ENCODE results near the gene PIM3.

The PIM3 gene

DNA sequence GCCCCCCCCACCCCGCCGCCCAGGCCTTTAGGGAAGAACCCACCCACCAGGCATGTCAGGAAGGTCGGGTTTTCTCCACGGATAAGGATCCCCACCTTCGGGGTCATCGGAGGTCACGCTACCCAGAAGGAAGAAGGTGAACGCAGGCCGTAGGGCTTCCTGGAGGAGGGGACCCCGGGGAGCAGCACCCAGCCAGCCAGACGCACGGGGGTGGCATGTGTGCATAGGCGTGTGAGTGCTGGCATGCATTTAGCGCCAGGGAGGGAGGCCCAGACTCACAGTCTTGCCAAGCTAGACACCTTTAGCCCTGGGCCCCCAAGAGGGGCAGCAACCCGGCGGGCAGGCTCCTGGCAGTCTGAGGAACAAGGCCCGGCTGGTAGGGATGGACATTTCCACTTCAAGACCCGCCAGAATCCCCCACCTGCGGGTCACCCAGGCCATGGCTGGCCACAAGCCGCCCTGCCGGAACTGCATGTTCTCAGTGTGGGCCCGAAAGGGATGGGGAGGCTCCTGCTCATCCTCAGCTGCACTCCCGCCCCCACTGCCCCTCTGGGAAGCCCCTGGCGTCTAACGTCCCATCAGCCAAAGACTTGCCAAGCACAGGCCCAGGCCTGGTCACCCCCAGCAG is 16.7 kb upstream of the PIM3 start:
- DNase-seq, result no peak

DNA sequence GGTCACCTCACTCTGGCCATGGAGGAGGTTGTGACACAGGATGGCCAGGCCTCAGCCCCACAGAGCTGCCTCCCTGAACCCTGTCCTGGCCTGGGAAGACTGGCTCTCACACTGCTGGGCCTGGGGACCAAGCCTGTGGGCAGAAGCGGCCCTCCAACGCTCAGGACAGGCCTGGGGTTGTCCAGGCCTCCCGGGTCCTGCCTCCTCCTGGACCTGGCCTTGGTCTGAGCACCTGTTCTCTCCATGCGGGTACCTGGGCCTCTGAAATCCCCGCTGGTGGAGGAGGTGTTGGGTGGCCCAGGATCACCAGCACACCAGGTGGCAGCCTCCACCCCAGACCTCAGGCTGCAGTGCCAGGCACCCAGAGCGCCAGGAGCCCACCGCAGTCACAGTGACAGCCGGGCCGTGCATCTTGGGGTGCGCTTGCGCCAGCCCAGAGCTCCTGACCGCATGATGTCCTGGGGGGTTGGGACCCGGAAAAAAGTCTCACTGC is 16.1 kb upstream of the PIM3 start:
- DNase-seq, result no peak

DNA sequence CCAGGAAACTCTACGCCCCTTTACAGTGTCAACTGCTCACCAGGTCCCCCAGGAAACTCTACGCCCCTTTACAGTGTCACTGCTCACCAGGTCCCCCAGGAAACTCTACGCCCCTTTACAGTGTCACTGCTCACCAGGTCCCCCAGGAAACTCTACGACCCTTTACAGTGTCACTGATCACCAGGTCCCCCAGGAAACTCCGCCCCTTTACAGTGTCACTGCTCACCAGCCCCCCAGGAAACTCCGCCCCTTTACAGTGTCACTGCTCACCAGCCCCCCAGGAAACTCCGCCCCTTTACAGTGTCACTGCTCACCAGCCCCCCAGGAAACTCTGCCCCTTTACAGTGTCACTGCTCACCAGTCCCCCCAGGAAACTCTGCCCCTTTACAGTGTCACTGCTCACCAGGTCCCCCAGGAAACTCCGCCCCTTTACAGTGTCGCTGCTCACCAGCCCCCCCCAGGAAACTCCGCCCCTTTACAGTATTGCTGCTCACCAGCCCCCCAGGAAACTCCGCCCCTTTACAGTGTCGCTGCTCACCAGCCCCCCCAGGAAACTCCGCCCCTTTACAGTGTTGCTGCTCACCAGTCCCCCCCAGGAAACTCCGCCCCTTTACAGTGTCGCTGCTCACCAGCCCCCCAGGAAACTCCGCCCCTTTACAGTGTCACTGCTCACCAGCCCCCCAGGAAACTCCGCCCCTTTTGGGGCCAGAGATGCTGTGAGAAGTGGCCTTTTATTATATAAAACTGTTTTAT is 15.4 kb upstream of the PIM3 start:
- DNase-seq, result peak; percentile 69

DNA sequence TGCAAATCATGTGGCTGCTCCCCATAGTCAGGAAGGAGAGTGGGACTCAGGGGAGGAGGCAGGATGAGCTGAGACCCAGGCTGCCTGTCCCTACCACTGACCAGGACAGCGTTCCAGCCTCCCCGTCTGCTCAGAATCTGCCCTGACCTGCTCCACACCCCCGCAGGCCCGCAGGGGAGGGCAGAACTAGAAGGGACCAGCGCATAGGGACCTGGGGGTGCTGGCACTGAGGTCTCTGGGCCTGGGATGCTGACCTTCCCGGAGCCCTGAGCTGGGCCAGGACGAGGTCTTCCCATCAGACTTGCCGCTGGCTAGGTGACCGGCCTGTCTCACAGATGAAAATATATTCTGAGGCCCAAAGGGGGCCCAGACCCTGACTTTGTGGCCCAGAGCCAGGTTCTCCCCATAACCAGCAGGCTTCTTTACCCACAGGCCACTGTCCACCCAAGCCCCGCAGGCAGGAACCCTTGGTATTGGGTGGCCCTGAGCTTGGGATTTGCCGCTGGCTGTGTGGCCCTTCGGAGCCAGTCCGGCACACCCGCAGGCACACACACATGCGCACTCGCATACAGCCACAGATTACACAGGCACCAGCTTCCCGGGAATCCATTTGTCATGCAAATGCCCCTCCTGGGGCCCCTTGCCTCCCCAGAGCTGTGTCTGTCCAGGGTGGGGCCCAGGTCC is 13.8 kb upstream of the PIM3 start:
- no peak for DNase-seq

DNA sequence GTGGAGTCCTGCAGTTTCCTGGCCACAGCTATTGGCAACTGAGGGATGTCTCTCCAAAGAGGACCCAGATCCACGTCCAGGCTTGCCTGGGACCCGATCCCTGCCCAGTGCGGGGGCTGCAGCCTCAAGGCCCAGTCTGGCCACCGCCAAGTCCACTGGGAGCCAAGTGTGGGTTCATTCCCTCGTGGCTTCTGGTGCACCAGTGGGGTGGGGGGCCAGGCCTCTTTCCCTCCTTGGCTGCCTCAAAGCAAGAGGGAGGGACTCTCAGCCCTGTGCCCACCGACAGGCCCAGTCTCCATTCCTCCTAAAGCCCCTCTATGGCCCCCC is 13.3 kb upstream of the PIM3 start:
- no peak for DNase-seq

DNA sequence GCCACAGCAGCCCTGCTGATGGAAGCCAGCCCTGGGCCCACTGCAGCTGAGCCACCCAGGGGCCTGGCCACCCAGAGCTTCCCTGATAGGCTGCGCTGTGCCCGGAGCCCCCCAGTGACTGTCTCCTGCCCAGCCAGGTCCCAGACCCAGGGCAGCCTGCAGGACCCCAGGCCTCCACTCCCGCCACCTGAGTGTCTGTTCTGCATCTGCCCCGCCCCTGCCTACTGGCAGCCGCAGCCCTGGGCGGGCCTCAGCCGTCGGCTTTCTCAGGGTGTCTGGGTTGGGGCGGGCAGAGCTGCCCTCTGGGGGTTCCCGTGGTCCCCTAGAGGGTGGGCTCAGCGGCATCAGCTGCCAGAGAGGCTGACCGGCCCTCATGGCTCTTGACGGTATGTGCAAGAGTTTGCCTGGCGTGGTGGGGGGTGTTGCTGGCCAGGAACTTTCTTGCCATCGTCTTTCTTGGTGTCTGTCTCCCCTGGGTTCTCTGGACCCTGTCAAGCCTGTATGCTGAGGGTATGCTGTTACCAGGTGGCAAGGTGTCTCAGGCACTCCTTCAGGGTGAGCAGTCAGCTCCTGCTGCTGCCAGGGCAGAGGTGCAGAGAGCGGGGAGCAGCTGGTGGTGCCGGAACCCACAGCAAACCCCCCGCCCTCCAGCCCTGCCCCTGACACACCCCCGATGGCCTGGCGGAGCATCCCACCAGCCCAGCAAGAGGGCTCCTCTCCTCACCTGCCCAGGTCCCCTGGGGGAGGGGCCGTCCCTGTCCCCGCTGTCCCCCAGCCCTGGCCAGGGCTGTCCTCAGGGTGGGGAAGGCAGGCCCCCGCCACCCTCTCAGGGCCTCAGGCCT is 12.2 kb upstream of the PIM3 start:
- no peak for DNase-seq

DNA sequence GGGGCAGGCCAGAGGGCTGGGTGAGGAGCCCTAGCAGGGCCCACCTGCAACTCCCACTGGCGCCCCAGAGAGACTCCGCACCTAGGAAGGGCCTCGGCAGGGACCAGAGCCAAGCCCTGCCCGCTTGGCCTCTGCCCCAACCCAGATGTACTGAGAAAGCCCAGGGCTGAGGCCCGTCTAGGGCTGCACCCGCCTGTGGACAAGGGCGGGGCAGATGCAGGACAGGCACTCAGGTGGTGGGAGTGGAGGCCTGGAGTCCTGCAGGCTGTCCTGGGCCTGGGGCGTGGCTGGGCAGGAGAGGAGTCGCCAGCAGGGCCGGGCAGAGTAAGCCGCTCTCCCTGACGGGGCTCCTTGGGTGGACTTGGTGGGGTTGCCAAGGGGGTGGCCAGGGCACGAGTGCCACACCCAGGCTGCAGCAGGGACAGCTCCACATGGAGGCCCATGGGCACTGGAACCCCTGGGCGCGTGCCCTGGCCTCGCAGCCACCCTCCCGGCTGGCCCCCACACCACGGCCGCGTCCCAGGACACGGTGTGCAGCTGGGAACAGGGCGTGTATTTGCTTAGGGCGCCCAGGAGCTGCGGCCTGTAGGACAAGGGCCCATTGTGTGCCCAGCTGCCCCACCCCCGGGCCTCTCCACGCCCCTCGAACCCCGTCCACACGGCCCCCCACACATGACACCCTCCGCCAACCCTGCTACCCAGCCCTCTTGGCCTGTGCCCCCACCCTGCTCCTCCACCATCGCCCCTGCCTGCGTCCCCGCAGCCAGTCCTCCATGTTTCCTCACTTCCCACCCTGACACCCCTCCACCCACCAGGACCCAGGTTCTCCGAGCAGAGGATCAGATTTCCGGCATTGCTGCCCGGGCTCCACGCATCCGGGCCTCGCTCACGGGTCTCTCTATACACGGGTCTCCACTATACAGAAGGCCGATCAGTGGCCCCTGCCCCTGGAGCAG is 11.3 kb upstream of the PIM3 start:
- DNase-seq, result no peak

DNA sequence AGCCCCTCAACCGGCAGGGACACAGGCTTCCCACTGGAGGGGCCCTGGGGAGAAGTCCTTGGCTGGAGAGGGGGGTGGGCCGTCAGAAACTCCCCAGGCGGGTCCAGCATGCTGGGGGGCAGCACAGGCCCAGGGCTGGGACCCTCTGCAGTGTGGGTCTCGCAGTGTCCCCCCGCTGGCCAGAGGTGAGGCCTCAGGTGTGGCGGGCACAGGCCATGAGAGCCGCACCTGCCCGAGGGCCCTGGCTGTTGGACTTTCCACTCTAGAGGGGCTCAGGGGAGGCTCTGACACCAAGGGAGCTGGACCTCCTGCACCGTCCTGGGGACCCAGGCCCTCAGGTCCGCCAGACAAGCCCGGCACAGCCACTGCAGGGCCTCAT is 10.7 kb upstream of the PIM3 start:
- no peak for DNase-seq

DNA sequence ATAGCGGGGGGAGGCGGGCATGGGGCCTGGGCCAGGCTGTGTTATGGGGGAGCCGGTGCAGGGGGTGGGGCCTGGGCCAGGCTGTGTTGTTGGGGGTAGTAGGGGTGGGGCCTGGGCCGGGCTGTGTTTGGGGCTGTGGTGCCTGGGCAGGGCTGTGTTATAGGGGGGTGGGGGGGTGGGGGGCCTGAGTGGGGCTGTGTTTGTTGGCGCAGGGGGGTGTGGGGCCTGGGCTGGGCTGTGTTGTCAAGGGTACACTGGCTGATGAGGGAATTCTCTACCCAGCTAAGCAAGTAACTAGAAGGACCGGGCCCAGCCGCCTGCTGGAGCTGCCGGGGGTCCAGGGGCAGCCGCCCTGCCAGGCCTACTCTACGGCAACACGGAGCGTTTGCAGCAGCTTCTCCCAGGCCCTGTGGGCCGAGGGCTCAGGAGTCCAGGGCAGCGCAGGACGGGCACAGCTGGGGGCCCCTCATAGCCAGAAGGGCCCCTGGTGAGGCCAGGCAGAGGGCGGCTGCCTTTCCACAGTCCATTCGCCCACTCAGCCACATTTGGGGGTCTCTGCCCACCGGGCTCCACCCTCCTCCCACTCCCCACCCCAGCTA is 10.1 kb upstream of the PIM3 start:
- DNase-seq, result no peak

DNA sequence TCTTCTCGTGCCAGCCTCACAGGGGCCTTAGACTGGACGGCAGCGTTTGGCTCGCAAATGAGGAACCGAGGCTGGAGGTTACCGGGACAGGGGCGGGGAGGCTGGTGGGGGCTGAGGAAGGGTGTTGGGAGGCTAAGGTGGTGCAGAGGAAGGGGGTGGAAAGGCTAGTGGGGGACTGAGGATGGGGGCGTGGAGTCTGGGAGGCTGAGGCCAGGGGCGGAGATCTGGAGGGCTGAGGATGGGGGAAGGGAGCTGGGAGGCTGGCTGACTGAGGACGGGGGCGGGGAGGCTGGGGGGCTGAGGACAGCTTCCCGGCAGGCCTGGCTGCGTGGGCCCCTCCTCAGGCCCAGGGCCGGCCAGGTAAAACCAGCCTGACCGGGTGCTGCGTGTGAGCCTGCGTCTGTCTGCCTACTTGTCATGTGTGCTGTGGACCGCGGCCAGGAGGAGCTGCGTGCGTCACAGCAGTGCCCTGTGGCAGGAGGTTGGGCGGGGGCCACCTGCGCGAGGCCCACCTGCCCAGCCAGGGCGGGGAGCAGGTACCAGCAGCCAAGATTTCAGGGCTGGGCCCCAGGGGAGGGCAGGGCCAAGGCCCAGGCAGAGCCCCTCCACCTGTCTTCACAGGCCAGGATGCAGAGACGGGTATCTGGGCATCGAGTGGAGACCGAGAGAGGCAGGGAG is 9.4 kb upstream of the PIM3 start:
- no peak for DNase-seq

DNA sequence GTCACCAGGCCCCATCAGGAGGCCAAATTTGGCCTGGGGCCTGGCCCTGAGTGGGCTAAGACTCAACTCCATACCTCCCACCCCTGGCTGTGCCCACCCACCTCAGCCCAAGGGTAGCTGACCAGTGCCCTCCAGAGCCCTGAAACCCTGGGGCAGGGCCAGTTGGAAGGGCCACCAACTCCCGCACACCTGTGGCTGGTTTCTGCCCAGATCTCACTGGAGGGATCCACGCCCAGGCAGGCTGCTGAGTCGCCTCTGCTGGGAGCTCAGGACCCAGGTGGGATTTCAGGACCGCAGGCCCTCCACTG is 8.9 kb upstream of the PIM3 start:
- DNase-seq, result no peak

DNA sequence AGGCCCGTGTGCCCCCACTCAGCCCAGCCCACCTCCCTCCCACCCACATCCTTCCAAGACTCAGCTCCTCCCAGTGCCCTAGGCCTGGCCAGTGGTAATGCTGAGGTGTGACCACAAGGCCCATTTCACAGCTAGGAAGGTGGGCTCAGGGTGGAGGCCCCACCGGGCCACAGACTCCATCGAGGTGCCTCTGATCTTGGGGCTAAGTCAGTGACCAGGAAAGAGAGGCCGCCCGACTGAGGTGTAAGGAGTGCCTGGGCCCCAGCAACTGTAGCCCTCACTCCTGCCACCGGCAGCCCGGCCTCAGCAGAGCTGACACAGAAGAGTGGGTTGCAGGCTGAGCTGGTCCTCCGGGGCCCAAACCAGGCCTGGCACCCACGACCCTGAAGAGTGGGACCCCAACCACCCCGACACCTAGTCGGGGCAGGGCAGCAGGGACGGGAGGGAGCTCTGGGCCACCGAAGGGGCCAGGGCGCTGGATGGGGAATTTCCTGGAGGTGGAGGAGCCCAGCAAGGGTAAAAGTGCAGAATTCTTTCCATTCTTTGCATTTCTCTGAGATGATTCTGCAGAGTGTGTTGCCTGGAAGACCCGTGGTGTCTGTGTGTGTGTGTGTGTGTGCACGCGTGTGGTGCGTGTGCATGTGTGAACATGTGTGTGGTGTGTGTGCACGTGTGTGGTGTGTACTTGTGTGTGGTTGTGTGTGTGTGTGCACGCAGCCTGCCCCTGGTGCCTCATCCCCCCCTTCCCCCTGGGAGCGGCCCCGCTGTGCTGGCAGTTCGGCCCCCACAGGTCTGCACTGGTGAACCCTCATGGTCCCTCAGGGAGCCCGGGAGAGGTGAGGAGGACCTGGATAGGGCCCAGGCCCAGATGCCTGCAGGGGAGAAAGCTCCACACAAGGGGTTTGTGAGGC is 8.3 kb upstream of the PIM3 start:
- DNase-seq, result no peak

DNA sequence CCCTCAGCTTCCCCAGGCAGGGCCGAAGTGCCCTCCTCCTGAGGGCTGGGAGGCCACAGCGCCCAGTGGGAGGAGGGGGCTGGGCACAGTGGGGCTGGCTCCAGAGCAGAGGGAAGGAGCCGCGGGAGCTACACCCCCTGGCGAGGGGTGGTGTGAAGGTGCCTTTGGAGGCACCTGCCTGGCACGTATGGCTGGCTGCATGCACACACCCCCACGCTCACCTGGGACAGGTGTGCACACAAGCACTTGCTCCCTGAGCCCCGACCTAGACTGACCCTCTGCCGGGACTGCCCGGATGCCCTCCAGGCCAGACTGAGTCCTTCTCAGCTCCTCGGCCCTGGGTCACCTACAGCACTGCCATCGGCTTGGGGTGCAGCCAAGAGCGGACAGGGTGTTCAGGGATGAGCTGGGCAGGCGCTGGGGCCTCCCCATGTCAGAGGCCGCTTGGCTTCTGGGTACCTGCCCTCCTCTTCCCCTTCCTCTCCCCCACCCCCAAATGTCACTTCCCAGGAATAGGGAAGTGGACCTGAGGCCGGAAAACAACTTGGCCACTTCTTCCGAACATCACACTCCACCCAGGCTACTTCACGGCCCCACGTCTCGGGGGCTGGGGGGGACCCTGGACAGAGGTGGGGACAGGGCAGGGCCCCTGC is 7.4 kb upstream of the PIM3 start:
- no peak for DNase-seq

DNA sequence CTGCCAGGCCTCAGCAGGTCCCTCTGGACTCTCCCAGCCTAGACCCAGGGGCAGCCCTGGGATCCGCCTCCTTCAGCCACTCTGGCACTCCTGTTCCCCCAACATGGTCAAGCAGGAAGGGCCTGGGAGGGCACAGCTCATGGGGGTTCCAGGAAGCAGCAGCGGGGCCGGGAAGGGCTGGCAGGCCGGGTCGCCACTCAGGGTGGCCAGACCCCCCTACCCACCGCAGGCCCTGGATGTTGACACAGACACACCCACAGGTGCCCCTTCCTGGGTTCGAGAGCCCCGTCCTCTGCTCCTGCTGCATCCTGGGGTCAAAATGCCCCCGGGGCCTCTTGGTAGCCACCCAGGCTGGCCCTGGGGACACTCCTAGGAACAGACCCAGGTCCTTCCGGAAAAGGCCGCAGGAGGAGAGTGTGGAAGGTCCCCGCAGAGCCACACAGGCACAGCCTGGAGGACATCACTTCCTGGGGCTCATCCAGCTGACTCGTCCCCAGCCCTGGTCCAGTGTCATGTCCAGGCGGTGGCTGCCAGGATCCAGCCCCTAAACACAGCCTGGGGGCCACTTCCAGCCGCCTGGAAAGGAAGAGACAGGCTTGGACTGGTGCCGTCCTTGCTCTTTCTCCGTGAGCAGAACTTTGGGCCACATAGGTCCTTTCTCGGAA is 6.8 kb upstream of the PIM3 start:
- DNase-seq, result no peak

DNA sequence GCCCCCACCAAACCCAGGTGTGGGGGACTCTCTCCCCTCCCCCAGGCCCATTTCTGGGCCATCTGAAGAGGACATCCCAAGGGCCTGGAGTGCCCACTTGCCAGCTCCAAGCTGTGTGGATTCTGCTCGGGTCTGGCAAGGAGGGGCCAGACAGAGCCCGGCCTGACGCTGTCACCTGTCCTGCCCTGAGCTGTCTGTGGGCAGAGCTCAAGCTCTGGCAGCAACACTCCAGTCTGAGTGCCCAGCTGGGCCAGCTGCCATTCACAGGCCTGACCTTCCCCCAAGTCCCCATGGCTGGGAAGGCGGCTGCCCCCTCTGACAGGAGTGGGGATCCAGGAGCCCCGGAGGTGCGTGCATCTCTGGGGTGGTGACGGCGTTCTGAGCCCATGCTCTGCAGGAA is 6.2 kb upstream of the PIM3 start:
- no peak for DNase-seq

DNA sequence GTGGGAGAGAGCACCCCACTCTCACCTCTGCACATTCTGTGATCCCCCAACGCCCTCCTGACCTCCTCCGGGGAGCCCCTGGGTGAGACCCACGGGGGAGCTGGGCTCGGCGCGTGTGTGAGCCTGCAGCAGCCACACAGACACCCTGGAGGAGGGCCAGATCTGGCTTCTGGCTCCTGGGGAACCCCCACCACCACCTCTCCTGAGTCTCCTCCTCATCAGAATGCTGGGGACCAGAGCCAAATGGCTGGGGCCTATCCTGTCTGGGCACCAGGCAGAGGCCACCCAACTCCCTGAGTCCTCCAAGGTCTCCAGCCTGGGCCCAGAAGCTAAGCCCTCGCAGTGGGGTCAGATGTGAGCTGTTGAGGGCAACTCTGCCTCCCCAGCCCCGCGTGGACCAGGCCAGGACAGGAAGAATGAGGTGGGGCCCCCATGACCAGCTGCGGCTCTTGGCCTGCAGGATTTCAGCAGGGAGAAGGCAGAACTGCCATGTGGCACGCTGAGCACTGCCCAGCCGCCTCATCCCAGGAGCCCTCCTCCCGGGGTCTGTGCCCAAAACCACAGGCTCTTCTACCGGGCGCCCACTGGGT is 5.5 kb upstream of the PIM3 start:
- DNase-seq, result no peak

DNA sequence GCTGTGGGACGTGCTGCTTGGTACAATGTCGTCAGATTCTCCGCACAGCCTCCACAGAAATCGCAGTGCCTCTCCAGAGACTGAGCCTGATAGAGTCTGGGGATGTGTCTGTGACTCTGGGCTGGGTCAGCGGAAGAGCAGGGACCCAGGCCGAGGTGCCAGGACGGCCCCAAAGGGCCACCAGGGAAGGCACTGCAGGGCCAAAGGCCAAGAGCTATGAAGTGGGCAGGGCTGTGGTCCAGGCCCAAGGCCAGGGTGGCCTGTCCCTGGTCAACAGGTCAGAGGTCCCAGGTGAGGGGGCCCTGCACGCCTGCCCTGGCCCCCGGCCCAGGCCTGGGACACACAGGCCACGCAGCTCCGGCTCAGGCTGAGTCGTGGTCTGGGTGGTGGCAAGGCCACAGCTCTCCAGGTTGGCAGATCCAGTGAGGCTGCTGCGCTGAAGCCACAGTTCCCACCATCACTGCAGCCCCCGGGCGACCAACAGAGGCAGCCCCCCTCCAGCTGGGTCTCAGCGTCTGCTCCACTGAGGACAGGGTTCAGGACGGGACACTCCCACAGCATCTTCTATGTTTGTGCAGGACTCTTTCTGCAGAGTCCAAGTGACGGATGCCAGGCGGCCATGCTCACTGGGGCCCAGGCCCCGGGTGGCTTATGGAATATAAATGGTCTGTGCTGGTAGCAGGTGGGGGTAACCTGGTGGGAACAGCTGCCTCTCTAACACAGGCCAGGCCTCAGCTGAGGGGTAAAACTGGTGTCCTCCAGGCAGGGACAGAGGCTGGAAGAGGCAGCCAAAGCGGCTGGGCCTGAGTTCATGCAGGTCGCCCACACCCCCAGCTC is 4.8 kb upstream of the PIM3 start:
- peak; percentile 0 for DNase-seq

DNA sequence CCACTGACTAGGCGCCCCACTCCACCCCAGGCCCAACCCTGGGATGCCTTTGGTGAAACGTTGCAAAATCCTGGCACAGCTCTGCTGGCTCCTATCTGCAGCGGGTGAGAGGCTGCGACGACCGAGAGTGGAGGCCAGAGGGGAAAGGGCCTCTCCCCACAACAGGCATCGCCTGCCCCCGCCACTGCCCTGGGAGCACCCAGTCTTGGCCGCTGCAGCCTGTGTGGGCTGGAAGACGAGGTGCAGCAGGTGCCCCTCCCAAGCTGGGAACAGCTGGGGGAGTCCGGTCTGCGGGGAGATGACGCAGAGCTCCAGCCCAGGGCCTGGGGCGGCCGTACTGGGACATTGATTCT is 4.2 kb upstream of the PIM3 start:
- no peak for DNase-seq

Data from CD4-positive, alpha-beta T cell treated with Interleukin-6 for 4 hours (primary cell).